K562 (cell line): ENCODE results near the gene RNF44. TPM values are rescaled to one million over a fixed set of nuclear protein-coding genes. Genes with fewer than 3 reads are reported as not detected.

Experiments used
- ATF1 ChIP-seq, 2 experiments: fragments of 450-650 bp in 1 of 2; IDR thresholded peaks; 2 replicates each; pipeline ENCODE4 v1.6.1; 2016; ENCODE audit warnings: missing compliant biosample characterization in 1 of 2, missing genetic modification characterization in 1 of 2
- CBX8 ChIP-seq: fragments of 200-600 bp; sonication (generic); IDR thresholded peaks from 2 replicates; pipeline ENCODE4 v1.6.1; 2012; ENCODE audit warnings: borderline replicate concordance, mixed run types, low read depth, mild to moderate bottlenecking, moderate library complexity, mixed read lengths, low read length, control low read depth, inconsistent platforms; ENCODE audit not compliant: poor library complexity, severe bottlenecking; ENCODE audit errors: extremely low read depth
- ELF1 ChIP-seq: fragments of 200-800 bp; sonication (Bioruptor generic); IDR thresholded peaks from 2 replicates; pipeline ENCODE4 v1.6.1; 2016; ENCODE audit warnings: missing genetic modification characterization, missing compliant biosample characterization
- HNRNPLL ChIP-seq: fragments of 200-400 bp; formaldehyde crosslinking; IDR thresholded peaks from 2 replicates; pipeline ENCODE4 v1.6.1; 2017; ENCODE audit warnings: low read length, low read depth, mild to moderate bottlenecking; ENCODE audit not compliant: poor library complexity, severe bottlenecking
- KLF1 ChIP-seq: fragments of 450-650 bp; IDR thresholded peaks from 2 replicates; pipeline ENCODE4 v1.6.1; 2016; ENCODE audit warnings: missing genetic modification characterization, missing compliant biosample characterization
- NCOA6 ChIP-seq: fragments of 450-650 bp; IDR thresholded peaks from 2 replicates; pipeline ENCODE4 v1.6.1; 2017; ENCODE audit warnings: mild to moderate bottlenecking
- PURB ChIP-seq: sonication (generic); formaldehyde crosslinking; IDR thresholded peaks from 2 replicates; pipeline ENCODE4 v1.9.0; 2021; ENCODE audit warnings: low read depth, mild to moderate bottlenecking, missing genetic modification reagents
- RB1 ChIP-seq: fragments of 450-650 bp; IDR thresholded peaks from 2 replicates; pipeline ENCODE4 v1.6.1; 2017; ENCODE audit warnings: low read depth, mild to moderate bottlenecking
- RFX1 ChIP-seq: fragments of 450-650 bp; IDR thresholded peaks from 2 replicates; pipeline ENCODE4 v1.6.1; 2016; ENCODE audit warnings: mild to moderate bottlenecking, moderate library complexity
- SUPT5H ChIP-seq: fragments of 450-650 bp; IDR thresholded peaks from 2 replicates; pipeline ENCODE4 v1.6.1; 2016
- YBX1 ChIP-seq: fragments of 450-650 bp; IDR thresholded peaks from 2 replicates; pipeline ENCODE4 v1.7.1; 2016; ENCODE audit warnings: mild to moderate bottlenecking
- ZNF253 ChIP-seq: fragments of 250-450 bp; sonication (Bioruptor Pico); conservative IDR thresholded peaks from 2 replicates; pipeline ENCODE4 v1.6.1; 2021; ENCODE audit warnings: mild to moderate bottlenecking
- ZNF431 ChIP-seq: sonication (generic); formaldehyde crosslinking; IDR thresholded peaks from 2 replicates; pipeline ENCODE4 v1.8.0; 2022; ENCODE audit warnings: mild to moderate bottlenecking, missing genetic modification reagents
- ZNF583 ChIP-seq: fragments of 250-450 bp; sonication (Bioruptor Pico); IDR thresholded peaks from 2 replicates; pipeline ENCODE4 v1.4.0; 2020
- ZNF707 ChIP-seq: fragments of 250-450 bp; sonication (Bioruptor Pico); conservative IDR thresholded peaks from 2 replicates; pipeline ENCODE4 v1.8.0; 2022; ENCODE audit warnings: inconsistent platforms, mild to moderate bottlenecking, moderate library complexity
- polyA plus RNA-seq, 8 experiments: library from polyadenylated mRNA; depleted of rRNA in 4 of 8; stranded (reverse) in 5 of 8; unstranded in 3 of 8; fragments of >200 nt; fragmentation: Nextera tagmentation in 2 of 8; fragmentation: Illumina TruSeq in 1 of 8; extraction: Ambion mirVana in 2 of 8; extraction: Trizol in 1 of 8; gene quantifications; 2 replicates each; pipeline versions ENCODE4 v1.2.1 to v1.2.3, GENCODE V29; 2011 to 2014; ENCODE audit warnings: inconsistent platforms in 1 of 8, missing spikeins in 1 of 8
- total RNA-seq, 7 experiments: library from RNA; depleted of rRNA in 6 of 7; stranded (reverse); fragments of >200 nt in 6 of 7; fragmentation: Illumina TruSeq in 2 of 7; extraction: Trizol in 2 of 7; gene quantifications; 2 replicates each; pipeline versions ENCODE4 v1.2.1 to v1.2.3, GENCODE V29; 2011 to 2021; ENCODE audit warnings: low replicate concordance in 1 of 7
- TF ChIP-seq, protein P1 (sequence below): fragments of 200-800 bp; sonication (Bioruptor generic); IDR thresholded peaks from 2 replicates; pipeline ENCODE4 v1.6.1; 2017; ENCODE audit warnings: missing genetic modification characterization, missing compliant biosample characterization
- TF ChIP-seq, protein P2 (sequence below), 2 experiments: fragments of 450-650 bp in 1 of 2; sonication (generic) in 1 of 2; formaldehyde crosslinking in 1 of 2; IDR thresholded peaks in 1 of 2; conservative IDR thresholded peaks in 1 of 2; 2 replicates each; pipeline versions ENCODE4 v1.6.1 to v1.8.1; 2016 to 2023; ENCODE audit warnings: mild to moderate bottlenecking in 2 of 2, moderate library complexity in 2 of 2, inconsistent platforms in 1 of 2, missing genetic modification reagents in 1 of 2
- TF ChIP-seq, protein P3 (sequence below): sonication (generic); formaldehyde crosslinking; IDR thresholded peaks from 2 replicates; pipeline ENCODE4 v1.8.1; 2023; ENCODE audit warnings: mild to moderate bottlenecking, missing genetic modification reagents, moderate library complexity
- TF ChIP-seq, protein P4 (sequence below): fragments of 450-650 bp; IDR thresholded peaks from 2 replicates; pipeline ENCODE4 v1.6.1; 2016; ENCODE audit warnings: borderline replicate concordance
- TF ChIP-seq, protein P5 (sequence below): fragments of 250-450 bp; sonication (Bioruptor Pico); IDR thresholded peaks from 2 replicates; pipeline ENCODE4 v1.4.0; 2020

Gene RNF44
- total and polyA plus RNA-seq, 9 of the 15 experiments (the other 6 are each of a cell fraction or from before 2014, with no cell fraction given) = 1.6 to 82.6 (median 7.4) TPM

DNA sequence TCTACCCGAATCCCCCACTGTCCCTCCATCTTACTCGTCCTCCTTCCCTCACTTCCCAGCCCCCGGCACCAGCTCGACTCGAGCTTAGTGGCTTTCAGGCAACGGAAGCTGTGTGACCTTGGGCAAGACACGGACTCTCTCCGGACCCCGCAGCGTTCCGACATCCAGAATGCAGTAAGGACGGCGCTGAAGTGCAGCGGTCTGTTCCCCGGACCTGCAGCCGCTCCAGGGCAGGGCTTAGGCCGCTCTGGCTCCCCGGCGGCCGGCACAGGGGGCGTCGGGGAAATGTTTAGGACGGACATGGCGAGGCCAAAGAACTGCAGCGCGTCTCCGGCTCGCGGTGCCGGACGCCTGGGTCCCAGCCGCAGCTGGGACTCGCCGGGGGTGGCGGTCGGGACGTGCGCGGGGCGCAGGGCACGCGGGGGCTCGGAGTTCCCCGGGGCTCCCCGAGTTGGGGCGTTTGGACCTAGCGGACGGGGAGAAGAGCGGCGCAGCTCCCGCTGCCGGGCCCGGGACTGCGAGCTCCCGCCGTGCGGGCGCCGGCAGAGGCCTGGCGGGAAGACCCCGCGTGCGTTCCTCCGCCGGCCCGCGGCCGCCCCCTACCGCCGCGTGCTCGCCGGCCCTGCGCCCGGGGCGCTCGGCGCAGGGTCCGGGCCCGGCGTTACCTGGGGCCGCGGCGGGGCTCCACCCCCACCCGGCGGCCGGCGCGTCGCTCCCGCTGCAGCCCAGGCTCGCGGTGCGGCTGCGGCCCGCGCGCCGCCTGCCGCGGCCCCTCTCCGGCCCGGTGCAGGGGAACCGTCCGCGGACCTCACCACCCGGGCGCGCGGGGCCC lies 5.6 kb upstream of the RNF44 start (continued):
- TF ChIP-seq ELF1 (tag) (no peak), CBX8 (no peak), ATF1 (CRISPR knock-in tag; IDR thresholded peaks at IDR 0.05) (no peak), ATF1 (tag; IDR thresholded peaks at IDR 0.05) (0 out of 2 replicates have a peak, but pooled peaks have one; percentile 6), RB1 (peak; percentile 88; the same call in 1 of the 2 replicates), NCOA6 (no peak), ZNF253 (CRISPR knock-in tag) (no peak), ZNF707 (no peak), ZNF583 (CRISPR knock-in tag) (0 out of 2 replicates have a peak, but pooled peaks have one; percentile 14), SUPT5H (peak; percentile 63; the same call in 1 of the 2 replicates), HNRNPLL (peak; percentile 42), RFX1 (no peak), YBX1 (no peak), ZNF431 (CRISPR knock-in tag) (0 out of 2 replicates have a peak, but pooled peaks have one; percentile 19), KLF1 (tag) (no peak), PURB (no peak)
- TF ChIP-seq, protein P1, sequence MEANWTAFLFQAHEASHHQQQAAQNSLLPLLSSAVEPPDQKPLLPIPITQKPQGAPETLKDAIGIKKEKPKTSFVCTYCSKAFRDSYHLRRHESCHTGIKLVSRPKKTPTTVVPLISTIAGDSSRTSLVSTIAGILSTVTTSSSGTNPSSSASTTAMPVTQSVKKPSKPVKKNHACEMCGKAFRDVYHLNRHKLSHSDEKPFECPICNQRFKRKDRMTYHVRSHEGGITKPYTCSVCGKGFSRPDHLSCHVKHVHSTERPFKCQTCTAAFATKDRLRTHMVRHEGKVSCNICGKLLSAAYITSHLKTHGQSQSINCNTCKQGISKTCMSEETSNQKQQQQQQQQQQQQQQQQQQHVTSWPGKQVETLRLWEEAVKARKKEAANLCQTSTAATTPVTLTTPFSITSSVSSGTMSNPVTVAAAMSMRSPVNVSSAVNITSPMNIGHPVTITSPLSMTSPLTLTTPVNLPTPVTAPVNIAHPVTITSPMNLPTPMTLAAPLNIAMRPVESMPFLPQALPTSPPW (CRISPR knock-in tag) = peak; percentile 64
- TF ChIP-seq, protein P2, sequence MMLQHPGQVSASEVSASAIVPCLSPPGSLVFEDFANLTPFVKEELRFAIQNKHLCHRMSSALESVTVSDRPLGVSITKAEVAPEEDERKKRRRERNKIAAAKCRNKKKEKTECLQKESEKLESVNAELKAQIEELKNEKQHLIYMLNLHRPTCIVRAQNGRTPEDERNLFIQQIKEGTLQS (IDR thresholded peaks at IDR 0.05) = no peak
- TF ChIP-seq, protein P2 (CRISPR knock-in tag; conservative IDR thresholded peaks at IDR 0.05) = 0 out of 2 replicates have a peak, but pooled peaks have one; percentile 63
- TF ChIP-seq, protein P3, sequence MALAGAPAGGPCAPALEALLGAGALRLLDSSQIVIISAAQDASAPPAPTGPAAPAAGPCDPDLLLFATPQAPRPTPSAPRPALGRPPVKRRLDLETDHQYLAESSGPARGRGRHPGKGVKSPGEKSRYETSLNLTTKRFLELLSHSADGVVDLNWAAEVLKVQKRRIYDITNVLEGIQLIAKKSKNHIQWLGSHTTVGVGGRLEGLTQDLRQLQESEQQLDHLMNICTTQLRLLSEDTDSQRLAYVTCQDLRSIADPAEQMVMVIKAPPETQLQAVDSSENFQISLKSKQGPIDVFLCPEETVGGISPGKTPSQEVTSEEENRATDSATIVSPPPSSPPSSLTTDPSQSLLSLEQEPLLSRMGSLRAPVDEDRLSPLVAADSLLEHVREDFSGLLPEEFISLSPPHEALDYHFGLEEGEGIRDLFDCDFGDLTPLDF (CRISPR knock-in tag) = peak; percentile 62; the same call in 1 of the 2 replicates
- TF ChIP-seq, protein P4, sequence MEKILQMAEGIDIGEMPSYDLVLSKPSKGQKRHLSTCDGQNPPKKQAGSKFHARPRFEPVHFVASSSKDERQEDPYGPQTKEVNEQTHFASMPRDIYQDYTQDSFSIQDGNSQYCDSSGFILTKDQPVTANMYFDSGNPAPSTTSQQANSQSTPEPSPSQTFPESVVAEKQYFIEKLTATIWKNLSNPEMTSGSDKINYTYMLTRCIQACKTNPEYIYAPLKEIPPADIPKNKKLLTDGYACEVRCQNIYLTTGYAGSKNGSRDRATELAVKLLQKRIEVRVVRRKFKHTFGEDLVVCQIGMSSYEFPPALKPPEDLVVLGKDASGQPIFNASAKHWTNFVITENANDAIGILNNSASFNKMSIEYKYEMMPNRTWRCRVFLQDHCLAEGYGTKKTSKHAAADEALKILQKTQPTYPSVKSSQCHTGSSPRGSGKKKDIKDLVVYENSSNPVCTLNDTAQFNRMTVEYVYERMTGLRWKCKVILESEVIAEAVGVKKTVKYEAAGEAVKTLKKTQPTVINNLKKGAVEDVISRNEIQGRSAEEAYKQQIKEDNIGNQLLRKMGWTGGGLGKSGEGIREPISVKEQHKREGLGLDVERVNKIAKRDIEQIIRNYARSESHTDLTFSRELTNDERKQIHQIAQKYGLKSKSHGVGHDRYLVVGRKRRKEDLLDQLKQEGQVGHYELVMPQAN = 0 out of 2 replicates have a peak, but pooled peaks have one; percentile 53
- TF ChIP-seq, protein P5, sequence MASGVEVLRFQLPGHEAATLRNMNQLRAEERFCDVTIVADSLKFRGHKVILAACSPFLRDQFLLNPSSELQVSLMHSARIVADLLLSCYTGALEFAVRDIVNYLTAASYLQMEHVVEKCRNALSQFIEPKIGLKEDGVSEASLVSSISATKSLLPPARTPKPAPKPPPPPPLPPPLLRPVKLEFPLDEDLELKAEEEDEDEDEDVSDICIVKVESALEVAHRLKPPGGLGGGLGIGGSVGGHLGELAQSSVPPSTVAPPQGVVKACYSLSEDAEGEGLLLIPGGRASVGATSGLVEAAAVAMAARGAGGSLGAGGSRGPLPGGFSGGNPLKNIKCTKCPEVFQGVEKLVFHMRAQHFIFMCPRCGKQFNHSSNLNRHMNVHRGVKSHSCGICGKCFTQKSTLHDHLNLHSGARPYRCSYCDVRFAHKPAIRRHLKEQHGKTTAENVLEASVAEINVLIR (CRISPR knock-in tag) = no peak
